ENCODE measurements around the gene ANO1. TPM values are rescaled to one million over a fixed set of nuclear protein-coding genes. Genes with fewer than 3 reads are reported as not detected.

Gene ANO1
- total and polyA plus RNA-seq, 2 of the 8 experiments (the other 6 are each of a cell fraction or from before 2014, with no cell fraction given) = 4.7 to 5.0 TPM

GRCh38 chr11:70079691-70080090 is 1.6 kb downstream of the ANO1 start (continued):
- no peak for TF ChIP-seq SP1 (IDR thresholded peaks at IDR 0.05; ENCODE audit: low read depth, low read length)
- TF ChIP-seq CREB1 (IDR thresholded peaks at IDR 0.05) = no peak
- no peak for TF ChIP-seq KDM4A (IDR thresholded peaks at IDR 0.05; ENCODE audit: low read depth, low read length, severe bottlenecking)
- no peak for TF ChIP-seq ATF2 (IDR thresholded peaks at IDR 0.05; ENCODE audit: low read length)
